ENCODE results near the gene MYOM3.
"Not testable (repeated sequence)": the region's sequence is repeated elsewhere in the genome, so short reads cannot be mapped to it uniquely, and the experiment has no call there.

MYOM3 gene

GRCh38 chr1:24069817-24070216, 42.1 kb downstream of the MYOM3 start:
- no peak for DNase-seq

- DNase-seq, result no peak
Observed at GRCh38 chr1:24067978-24068377, 44.0 kb downstream of the MYOM3 start.

- DNase-seq, result no peak
Observed at GRCh38 chr1:24065304-24065703, 46.6 kb downstream of the MYOM3 start.

GRCh38 chr1:24062221-24062620, 49.7 kb downstream of the MYOM3 start:
- DNase-seq, result no peak

GRCh38 chr1:24060482-24060881, 51.5 kb downstream of the MYOM3 start:
- no peak for DNase-seq

GRCh38 chr1:24058671-24059455, 53.1 kb downstream of the MYOM3 start:
- no peak for DNase-seq

GRCh38 chr1:24057171-24057570, 54.8 kb downstream of the MYOM3 start:
- no peak for DNase-seq

GRCh38 chr1:24055681-24056080, 56.3 kb downstream of the MYOM3 start:
- no peak for DNase-seq

GRCh38 chr1:24052220-24052619, 59.7 kb downstream of the MYOM3 start:
- DNase-seq, result no peak

- no peak for DNase-seq
Observed at GRCh38 chr1:24051206-24051945, 60.6 kb downstream of the MYOM3 start.

- no peak for DNase-seq
Observed at GRCh38 chr1:24049733-24050132, 62.2 kb downstream of the MYOM3 start.

- not testable (repeated sequence) for DNase-seq
Observed at GRCh38 chr1:24048894-24049293, 63.0 kb downstream of the MYOM3 start.

GRCh38 chr1:24048205-24048869, 63.6 kb downstream of the MYOM3 start:
- no peak for DNase-seq

GRCh38 chr1:24047110-24047477, 64.8 kb downstream of the MYOM3 start:
- DNase-seq, result no peak

- no peak for DNase-seq
Observed at GRCh38 chr1:24045771-24046170, 66.2 kb downstream of the MYOM3 start.

- DNase-seq, result not testable (repeated sequence)
Observed at GRCh38 chr1:24044672-24045071, 67.3 kb downstream of the MYOM3 start.

GRCh38 chr1:24043345-24044032, 68.4 kb downstream of the MYOM3 start:
- DNase-seq, result no peak

GRCh38 chr1:24042315-24042714, 69.6 kb downstream of the MYOM3 start:
- no peak for DNase-seq

GRCh38 chr1:24036088-24036487, 75.8 kb downstream of the MYOM3 start:
- no peak for DNase-seq

- no peak for DNase-seq
Observed at GRCh38 chr1:24032981-24033380, 79.0 kb downstream of the MYOM3 start.

- DNase-seq, result not testable (repeated sequence)
Observed at GRCh38 chr1:24030976-24031516, 80.9 kb downstream of the MYOM3 start.

GRCh38 chr1:24027838-24028468, 84.0 kb downstream of the MYOM3 start:
- no peak for DNase-seq
